G401 (cell line): ENCODE measurements around the gene PUM2. TPM values are rescaled to one million over a fixed set of nuclear protein-coding genes. Genes with fewer than 3 reads are reported as not detected.

ENCODE experiments used
- DNase-seq: peaks from one replicate; pipeline ENCODE4 v3.0.0-alpha.2; 2015; ENCODE audit warnings: low spot score
- in situ Hi-C: cut with HindIII; loops from 2 replicates; pipeline ENCODE4 v1.10.0; 2016; ENCODE audit warnings: low sequenced_read_pairs, mixed read lengths
- total RNA-seq: library from RNA; depleted of rRNA; stranded (reverse); fragments of >200 nt; shearing (Covaris generic); gene quantifications from 2 replicates; pipeline ENCODE4 v1.2.3, GENCODE V29; 2014

Gene PUM2
- total RNA-seq, 1 experiment from 2014 or later = 48.3 TPM

- no peak for DNase-seq
Observed at GRCh38 chr2:20350041-20350712, 467 bp downstream of the PUM2 start.

GRCh38 chr2:20349513-20349921 lies 1.1 kb downstream of the PUM2 start:
- in situ Hi-C loops = no loop called here
- no peak for DNase-seq

More at GRCh38 chr2:20350041-20350712, 467 bp downstream of the PUM2 start:
- in situ Hi-C loops = no loop called here

GRCh38 chr2:20348542-20348941 lies 2.1 kb downstream of the PUM2 start:
- in situ Hi-C loops = no loop called here
- DNase-seq = no peak

GRCh38 chr2:20346565-20347381 lies 3.9 kb downstream of the PUM2 start:
- DNase-seq = no peak
- in situ Hi-C loops = no loop called here

GRCh38 chr2:20343128-20343527 lies 7.5 kb downstream of the PUM2 start:
- in situ Hi-C loops = no loop called here
- DNase-seq = no peak

GRCh38 chr2:20339012-20339411 lies 11.6 kb downstream of the PUM2 start:
- in situ Hi-C loops = no loop called here
- no peak for DNase-seq

- in situ Hi-C loops = no loop called here
- DNase-seq = no peak
Observed at GRCh38 chr2:20334605-20335203, 15.9 kb downstream of the PUM2 start.

- in situ Hi-C loops = no loop called here
- DNase-seq = no peak
Observed at GRCh38 chr2:20333738-20334137, 16.9 kb downstream of the PUM2 start.

- DNase-seq = no peak
- in situ Hi-C loops = no loop called here
Observed at GRCh38 chr2:20330192-20330591, 20.5 kb downstream of the PUM2 start.

GRCh38 chr2:20327370-20327769 lies 23.3 kb downstream of the PUM2 start:
- in situ Hi-C loops = no loop called here
- no peak for DNase-seq

- DNase-seq = peak; percentile 81
- in situ Hi-C loops = no loop called here
Observed at GRCh38 chr2:20326163-20326780, 24.4 kb downstream of the PUM2 start.

- in situ Hi-C loops = no loop called here
Observed at GRCh38 chr2:20322527-20323300, 27.9 kb downstream of the PUM2 start.

GRCh38 chr2:20317690-20318089 lies 33.0 kb downstream of the PUM2 start:
- in situ Hi-C loops = no loop called here
- DNase-seq = no peak

More at GRCh38 chr2:20322527-20323300, 27.9 kb downstream of the PUM2 start:
- no peak for DNase-seq

- DNase-seq = no peak
- in situ Hi-C loops = no loop called here
Observed at GRCh38 chr2:20317197-20317596, 33.4 kb downstream of the PUM2 start.

- in situ Hi-C loops = no loop called here
- DNase-seq = no peak
Observed at GRCh38 chr2:20314562-20315501, 35.8 kb downstream of the PUM2 start.

- in situ Hi-C loops = no loop called here
- no peak for DNase-seq
Observed at GRCh38 chr2:20313659-20314058, 37.0 kb downstream of the PUM2 start.

- no peak for DNase-seq
- in situ Hi-C loops = no loop called here
Observed at GRCh38 chr2:20309001-20309400, 41.6 kb downstream of the PUM2 start.

- in situ Hi-C loops = no loop called here
- no peak for DNase-seq
Observed at GRCh38 chr2:20307311-20307710, 43.3 kb downstream of the PUM2 start.
